ENCODE data around the gene SLC9A8.

The SLC9A8 gene

GRCh38 chr20:49785852-49786175 lies 26.8 kb upstream of the SLC9A8 start:
- Histone ChIP-seq H3K27me3 (ENCODE audit: insufficient read depth, poor library complexity, severe bottlenecking) (no peaks in the 10 kb centered on the region), H3K4me3 (replicated peaks; ENCODE audit: insufficient read depth, low read length) (no peak overlapping the region), H3K27ac (replicated peaks) (peak overlapping the region; percentile 91)
- no peak for TF ChIP-seq POLR2AphosphoS5 (IDR thresholded peaks at IDR 0.05; ENCODE audit: low read depth)
- TF ChIP-seq SPI1 (IDR thresholded peaks at IDR 0.05; ENCODE audit: borderline replicate concordance, low read depth): peak; percentile 26; the same call in 1 of the 2 replicates
- DNase-seq (ENCODE audit: low read depth in 1 of 2, low spot score in 1 of 2): peak; percentile 81 to 85

GRCh38 chr20:49786196-49786595 lies 26.4 kb upstream of the SLC9A8 start:
- DNase-seq (ENCODE audit: low read depth in 1 of 2, low spot score in 1 of 2): peak in 1 of 2 experiments; percentile 75
- H3K4me3 ChIP-seq (replicated peaks; ENCODE audit: insufficient read depth, low read length): no peak overlapping the region
- H3K27me3 ChIP-seq (ENCODE audit: insufficient read depth, poor library complexity, severe bottlenecking): no peaks in the 10 kb centered on the region
- H3K27ac ChIP-seq (replicated peaks): peak overlapping the region; percentile 91
- TF ChIP-seq POLR2AphosphoS5 (IDR thresholded peaks at IDR 0.05; ENCODE audit: low read depth) (no peak), CTCF (IDR thresholded peaks at IDR 0.05; ENCODE audit: insufficient read depth, low read length) (no peak), GABPA (IDR thresholded peaks at IDR 0.05; ENCODE audit: low read depth) (no peak), REST (IDR thresholded peaks at IDR 0.05; ENCODE audit: insufficient replicate concordance, low read depth) (no peak), SPI1 (IDR thresholded peaks at IDR 0.05; ENCODE audit: borderline replicate concordance, low read depth) (no peak)

- DNase-seq (ENCODE audit: low read depth in 1 of 2, low spot score in 1 of 2): no peak
- no peak overlapping the region for H3K4me3 ChIP-seq (replicated peaks; ENCODE audit: insufficient read depth, low read length)
- H3K27me3 ChIP-seq (ENCODE audit: insufficient read depth, poor library complexity, severe bottlenecking): no peaks in the 10 kb centered on the region
- TF ChIP-seq REST (IDR thresholded peaks at IDR 0.05; ENCODE audit: insufficient replicate concordance, low read depth) (no peak), GABPA (IDR thresholded peaks at IDR 0.05; ENCODE audit: low read depth) (no peak), CTCF (IDR thresholded peaks at IDR 0.05; ENCODE audit: insufficient read depth, low read length) (no peak), SPI1 (IDR thresholded peaks at IDR 0.05; ENCODE audit: borderline replicate concordance, low read depth) (no peak), POLR2AphosphoS5 (IDR thresholded peaks at IDR 0.05; ENCODE audit: low read depth) (no peak)
- H3K27ac ChIP-seq (replicated peaks): peak overlapping the region; percentile 91
These were observed 25.8 kb upstream of the SLC9A8 start for GRCh38 chr20:49786668-49787370.

GRCh38 chr20:49787371-49788357 lies 25.0 kb upstream of the SLC9A8 start:
- DNase-seq (ENCODE audit: low read depth in 1 of 2, low spot score in 1 of 2): no peak
- Histone ChIP-seq H3K4me3 (replicated peaks; ENCODE audit: insufficient read depth, low read length) (no peak overlapping the region), H3K27ac (replicated peaks) (peak overlapping the region; percentile 91), H3K27me3 (ENCODE audit: insufficient read depth, poor library complexity, severe bottlenecking) (no peaks in the 10 kb centered on the region)
- TF ChIP-seq CTCF (IDR thresholded peaks at IDR 0.05; ENCODE audit: insufficient read depth, low read length): no peak
- TF ChIP-seq SPI1 (IDR thresholded peaks at IDR 0.05; ENCODE audit: borderline replicate concordance, low read depth): no peak
- TF ChIP-seq GABPA (IDR thresholded peaks at IDR 0.05; ENCODE audit: low read depth): no peak
- TF ChIP-seq REST (IDR thresholded peaks at IDR 0.05; ENCODE audit: insufficient replicate concordance, low read depth): no peak
- no peak for TF ChIP-seq POLR2AphosphoS5 (IDR thresholded peaks at IDR 0.05; ENCODE audit: low read depth)

Data from HL-60 (cell line).